Suppressor macrophage (primary cell): Measurements from ENCODE around the gene ACOT7.
A peak's percentile ranks its signal among the peaks of the same experiment; 100 is the strongest.
"Not testable (repeated sequence)": the region's sequence is repeated elsewhere in the genome, so short reads cannot be mapped to it uniquely, and the experiment has no call there.

Source experiments
- DNase-seq, 4 experiments: peaks; one replicate each; pipeline ENCODE4 v3.0.0-alpha.2; 2020 to 2022

The ACOT7 gene

DNA sequence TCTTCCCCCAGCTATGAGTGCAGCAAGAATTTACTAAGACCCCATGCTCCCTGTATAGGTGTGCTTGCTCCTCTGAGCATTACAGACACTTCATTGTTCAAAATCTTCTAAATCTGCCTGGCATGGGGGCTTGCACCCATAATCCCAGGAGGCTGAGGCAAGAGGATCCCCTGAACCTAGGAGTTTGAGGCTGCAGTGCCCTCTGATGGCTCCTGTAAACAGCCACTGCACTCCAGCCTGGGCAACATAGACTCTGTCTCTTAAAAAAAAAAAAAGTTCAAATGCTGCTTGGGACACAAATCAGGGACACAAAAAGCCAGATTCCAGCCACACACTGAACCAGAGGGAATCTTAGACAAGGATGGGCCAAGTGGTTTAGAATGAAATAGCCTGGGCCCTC, 3.4 kb upstream of the ACOT7 start:
- DNase-seq = peak in 1 of 4 experiments; percentile 30

DNA sequence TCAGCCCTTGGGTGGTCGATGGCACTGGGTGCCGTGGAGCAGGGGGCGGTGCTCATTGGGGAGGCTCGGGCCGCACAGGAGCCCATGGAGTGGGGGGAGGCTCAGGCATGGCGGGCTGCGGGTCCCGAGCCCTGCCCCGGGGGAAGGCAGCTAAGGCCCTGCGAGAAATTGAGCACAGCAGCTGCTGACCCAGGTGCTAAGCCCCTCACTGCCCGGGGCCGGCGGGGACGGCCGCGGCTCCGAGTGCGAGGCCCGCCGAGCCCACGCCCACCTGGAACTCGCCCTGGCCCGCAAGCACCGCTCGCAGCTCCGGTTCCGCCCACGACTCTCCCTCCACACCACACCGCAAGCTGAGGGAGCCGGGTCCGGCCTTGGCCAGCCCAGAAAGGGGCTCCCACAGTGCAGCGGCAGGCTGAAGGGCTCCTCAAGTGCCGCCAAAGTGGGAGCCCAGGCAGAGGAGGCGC, 2.2 kb upstream of the ACOT7 start:
- DNase-seq = not testable (repeated sequence)

DNA sequence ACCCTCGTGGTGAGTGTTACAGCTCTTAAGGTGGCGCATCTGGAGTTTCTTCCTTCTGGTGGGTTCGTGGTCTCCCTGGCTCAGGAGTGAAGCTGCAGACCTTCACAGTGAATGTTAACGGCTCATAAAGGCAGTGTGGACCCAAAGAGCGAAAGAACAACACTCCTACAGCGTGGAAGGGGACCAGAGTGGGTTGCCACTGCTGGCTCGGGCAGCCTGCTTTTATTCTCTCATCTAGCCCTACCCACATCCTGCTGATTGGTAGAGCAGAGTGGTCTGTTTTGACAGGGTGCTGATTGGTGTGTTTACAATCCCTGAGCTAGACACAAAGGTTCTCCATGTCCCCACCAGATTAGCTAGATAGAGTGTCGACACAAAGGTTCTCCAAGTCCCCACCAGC, 1.6 kb upstream of the ACOT7 start:
- not testable (repeated sequence) for DNase-seq

DNA sequence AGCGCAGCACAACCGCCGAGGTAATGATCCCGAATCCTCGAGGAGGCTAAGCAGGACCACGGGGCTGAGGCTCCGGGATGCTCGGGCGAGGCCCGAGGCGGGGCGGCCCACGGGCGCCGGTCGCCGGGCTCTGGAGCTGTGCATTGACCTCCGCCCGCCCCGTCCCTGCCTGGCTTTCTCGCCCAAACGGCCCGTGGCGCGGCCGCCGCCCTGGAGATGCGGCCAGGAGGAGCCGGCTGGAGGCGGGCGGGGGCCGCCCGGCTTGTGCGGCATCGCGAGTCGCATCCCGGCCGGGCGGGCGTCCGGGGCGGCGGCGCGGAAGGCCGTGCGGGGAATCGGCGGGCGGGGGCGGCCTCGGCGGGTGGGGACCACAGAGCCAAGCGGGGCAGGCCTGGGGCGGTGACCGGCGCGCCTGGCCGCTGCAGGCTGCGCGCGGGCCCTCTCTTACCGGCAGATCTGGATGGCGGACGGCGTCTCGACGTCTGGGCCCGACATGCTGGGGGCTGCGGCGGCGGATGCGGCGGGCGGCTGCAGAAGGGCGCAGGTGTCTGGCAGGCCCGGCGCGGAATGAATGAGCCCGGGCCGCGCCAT, 663 bp downstream of the ACOT7 start:
- peak in 3 of 4 experiments; percentile 25 to 66 (median 43) for DNase-seq

DNA sequence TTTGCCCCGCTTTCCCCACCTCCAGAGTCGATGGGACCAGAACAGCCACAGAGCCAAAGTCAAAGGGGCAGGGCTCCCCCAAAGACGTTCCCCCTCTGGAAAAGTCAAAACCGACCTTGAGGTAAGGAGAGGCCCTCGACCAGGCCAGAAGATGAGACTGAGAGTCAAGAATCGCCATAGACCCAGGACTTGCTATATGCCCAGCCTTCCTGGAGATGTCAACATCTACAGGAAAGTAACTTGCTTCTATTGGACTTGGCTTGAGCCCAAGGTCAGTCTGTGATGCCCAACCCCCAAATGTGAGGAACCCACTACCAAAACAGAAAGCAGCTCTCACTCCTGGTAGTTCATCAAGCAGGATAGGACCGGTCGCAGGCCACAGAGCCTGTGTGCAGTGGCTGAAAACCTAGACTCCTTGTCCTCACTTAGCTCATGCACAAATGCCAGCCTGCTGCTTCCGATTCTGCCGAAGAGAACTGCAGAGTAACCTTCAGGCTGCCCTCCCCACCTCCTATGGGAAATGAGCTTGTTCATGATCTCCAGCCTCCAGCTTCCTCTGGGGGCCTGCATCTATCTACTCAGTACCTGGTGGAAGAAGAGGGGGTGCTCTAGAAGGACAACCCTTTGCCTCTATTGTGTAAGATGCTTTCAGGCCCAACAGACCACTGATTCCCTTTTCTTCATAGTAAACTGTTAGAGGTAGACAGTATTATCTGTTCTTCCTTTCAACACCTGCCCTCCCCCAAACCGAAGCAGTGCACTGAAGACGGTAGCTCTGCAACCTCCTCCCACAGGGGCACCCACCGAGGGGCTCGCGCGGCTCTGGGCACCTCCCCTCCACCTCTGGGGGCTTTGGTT, 1.4 kb downstream of the ACOT7 start:
- peak; percentile 24 to 47 (median 32) for DNase-seq

- no peak for DNase-seq
Observed at GRCh38 chr1:6389971-6390370, 3.6 kb downstream of the ACOT7 start.

DNA sequence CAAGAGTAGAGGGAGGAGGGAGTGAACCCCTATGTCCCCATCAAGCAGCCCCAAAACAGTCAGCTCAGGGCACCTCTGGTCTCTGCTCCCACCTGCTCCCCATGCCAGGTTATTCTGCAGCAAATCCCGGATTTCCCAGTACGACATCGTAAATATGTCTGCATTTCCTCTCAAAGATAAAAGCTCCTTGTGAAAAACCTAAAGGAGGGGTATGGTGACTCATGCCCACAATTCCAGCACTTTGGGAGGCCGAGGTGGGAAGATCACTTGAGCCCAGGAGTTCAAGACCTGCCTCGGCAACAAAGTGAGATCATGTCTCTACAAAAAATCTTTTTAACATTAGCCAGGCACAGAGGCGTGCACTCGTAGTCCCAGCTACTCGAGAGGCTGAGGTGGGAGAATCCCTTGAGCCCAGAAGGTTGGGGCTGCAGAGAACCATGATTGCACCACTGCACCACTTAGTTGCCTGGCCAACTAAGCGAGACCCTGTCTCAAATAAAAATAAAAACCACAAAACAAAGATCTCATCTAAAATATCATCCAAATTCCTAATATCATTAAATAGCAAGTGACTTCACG, 7.1 kb downstream of the ACOT7 start:
- no peak for DNase-seq

GRCh38 chr1:6385488-6386191, 7.9 kb downstream of the ACOT7 start:
- peak in 3 of 4 experiments; percentile 3 to 30 (median 30) for DNase-seq

DNA sequence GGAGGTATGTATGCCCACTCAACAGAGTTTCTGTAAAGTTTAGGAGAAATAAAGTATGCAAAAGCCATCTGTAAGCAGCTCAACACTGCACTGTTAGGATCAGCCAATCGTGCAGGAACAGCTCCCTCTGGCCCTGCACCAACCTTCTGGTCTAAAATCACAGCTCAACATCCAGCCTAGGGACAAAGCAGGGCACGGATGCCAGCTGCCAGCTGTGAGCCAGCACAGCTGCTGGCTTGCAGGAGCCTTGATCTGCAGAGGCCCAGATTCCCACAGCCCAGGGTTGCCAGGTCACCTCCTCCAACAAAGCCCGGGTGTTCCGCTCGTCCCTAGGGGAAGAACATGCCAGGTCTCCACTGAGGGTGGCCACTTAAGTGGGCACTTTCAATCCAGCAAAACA, 8.6 kb downstream of the ACOT7 start:
- DNase-seq = no peak

- no peak for DNase-seq
Observed at GRCh38 chr1:6384135-6384534, 9.4 kb downstream of the ACOT7 start.

GRCh38 chr1:6380037-6380436, 13.5 kb downstream of the ACOT7 start:
- DNase-seq = no peak

GRCh38 chr1:6378096-6378746, 15.3 kb downstream of the ACOT7 start:
- DNase-seq = no peak

- DNase-seq = no peak
Observed at GRCh38 chr1:6373961-6374720, 19.4 kb downstream of the ACOT7 start.

DNA sequence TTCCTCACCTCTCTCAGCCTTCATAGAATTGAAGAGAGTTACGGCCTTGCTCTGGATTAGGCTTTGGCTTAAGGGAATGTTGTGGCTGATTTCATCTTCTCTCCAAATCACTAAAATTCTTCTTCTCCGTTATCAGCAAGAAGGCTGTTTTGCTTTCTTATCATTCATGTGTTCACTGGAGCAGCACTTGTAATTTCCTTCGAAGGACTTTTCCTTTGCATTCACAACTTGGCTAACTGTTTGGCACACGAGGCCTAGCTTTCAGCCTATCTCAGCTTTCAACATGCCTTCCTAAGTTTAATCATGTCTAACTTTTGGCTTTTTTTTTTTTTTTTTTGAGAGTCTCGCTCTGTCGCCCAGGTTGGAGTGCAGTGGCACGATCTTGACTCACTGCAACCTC, 21.3 kb downstream of the ACOT7 start:
- DNase-seq = not testable (repeated sequence)

- DNase-seq = peak; percentile 21 to 59 (median 56)
Observed at GRCh38 chr1:6370006-6370405, 23.6 kb downstream of the ACOT7 start.

DNA sequence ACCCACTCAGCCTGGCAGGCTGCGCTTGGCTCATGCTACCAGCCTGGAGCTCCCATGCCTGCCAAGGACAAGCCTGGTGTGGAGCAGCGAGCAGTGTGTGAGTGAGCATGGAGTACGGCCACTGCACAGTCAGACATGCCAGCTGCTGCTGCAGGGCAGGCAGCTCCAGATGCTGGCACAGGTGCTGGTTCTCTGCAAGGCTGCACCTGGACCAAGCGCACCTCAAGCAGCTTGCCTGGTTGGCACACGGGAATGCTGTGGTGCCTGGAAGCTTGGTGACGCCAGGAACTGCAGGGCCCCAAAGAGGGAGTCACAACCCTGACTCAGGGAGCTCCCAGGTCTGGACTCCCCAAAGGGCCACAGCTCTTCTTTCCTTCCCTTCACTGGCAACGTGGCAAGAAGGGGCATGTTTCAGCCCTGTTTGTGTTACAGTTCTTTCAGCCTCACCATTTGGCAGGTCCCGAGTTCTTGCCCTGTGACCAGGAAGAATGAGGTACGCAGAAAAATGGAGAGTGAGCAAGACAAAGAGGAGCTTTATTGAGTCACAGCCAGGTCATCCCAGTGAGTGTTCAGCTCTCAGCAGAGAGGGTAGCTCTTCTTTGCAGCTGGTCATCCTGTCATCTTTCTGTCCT, 26.1 kb downstream of the ACOT7 start:
- DNase-seq = no peak

DNA sequence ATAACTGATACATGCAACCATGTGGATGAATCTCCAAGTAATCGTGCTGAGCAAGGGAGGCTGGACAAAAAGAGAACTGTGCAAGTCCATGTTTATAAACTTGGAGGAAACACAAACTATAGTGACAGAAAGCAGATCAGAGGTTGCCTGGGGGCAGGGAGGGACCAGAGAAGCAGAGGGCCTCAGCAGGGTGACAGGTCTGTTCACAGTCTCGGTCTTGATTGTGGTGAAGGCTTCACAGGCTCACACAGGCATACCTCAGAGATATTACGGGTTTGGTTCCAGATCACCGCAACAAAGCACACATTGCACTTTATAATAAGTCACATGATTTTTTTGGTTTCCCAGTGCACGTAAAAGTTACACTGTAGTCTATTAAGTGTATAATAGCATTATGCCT, 28.5 kb downstream of the ACOT7 start:
- DNase-seq = no peak

GRCh38 chr1:6363085-6363884, 30.3 kb downstream of the ACOT7 start:
- DNase-seq = peak; percentile 25 to 52 (median 40)

- no peak for DNase-seq
Observed at GRCh38 chr1:6361124-6361775, 32.3 kb downstream of the ACOT7 start.
